Activated T-cell treated with anti-CD3 and anti-CD28 coated beads, Interleukin-2, amount 50 U/mL, for 24 hours (primary cell): ENCODE data around the gene PROC.
"Not testable (repeated sequence)": the region's sequence is repeated elsewhere in the genome, so short reads cannot be mapped to it uniquely, and the experiment has no call there.

Experiments
- DNase-seq: peaks from one replicate; pipeline ENCODE4 v3.0.0-alpha.2; 2020
- H3K27ac Mint-ChIP-seq: 2 replicates; pipeline ENCODE4 v1.8.0; 2020; ENCODE audit warnings: mild to moderate bottlenecking, mixed read lengths
- H3K27me3 Mint-ChIP-seq: 2 replicates; pipeline ENCODE4 v1.8.0; 2020; ENCODE audit warnings: mixed read lengths
- H3K36me3 Mint-ChIP-seq: 2 replicates; pipeline ENCODE4 v1.8.0; 2020; ENCODE audit warnings: low read depth, mixed read lengths
- H3K4me1 Mint-ChIP-seq: 2 replicates; pipeline ENCODE4 v1.8.0; 2020; ENCODE audit warnings: low read depth, mixed read lengths
- H3K4me3 Mint-ChIP-seq: 2 replicates; pipeline ENCODE4 v1.8.0; 2020; ENCODE audit warnings: mild to moderate bottlenecking, moderate library complexity, mixed read lengths
- H3K9me3 Mint-ChIP-seq: 2 replicates; pipeline ENCODE4 v1.8.0; 2020; ENCODE audit warnings: mixed read lengths

The PROC gene

DNA sequence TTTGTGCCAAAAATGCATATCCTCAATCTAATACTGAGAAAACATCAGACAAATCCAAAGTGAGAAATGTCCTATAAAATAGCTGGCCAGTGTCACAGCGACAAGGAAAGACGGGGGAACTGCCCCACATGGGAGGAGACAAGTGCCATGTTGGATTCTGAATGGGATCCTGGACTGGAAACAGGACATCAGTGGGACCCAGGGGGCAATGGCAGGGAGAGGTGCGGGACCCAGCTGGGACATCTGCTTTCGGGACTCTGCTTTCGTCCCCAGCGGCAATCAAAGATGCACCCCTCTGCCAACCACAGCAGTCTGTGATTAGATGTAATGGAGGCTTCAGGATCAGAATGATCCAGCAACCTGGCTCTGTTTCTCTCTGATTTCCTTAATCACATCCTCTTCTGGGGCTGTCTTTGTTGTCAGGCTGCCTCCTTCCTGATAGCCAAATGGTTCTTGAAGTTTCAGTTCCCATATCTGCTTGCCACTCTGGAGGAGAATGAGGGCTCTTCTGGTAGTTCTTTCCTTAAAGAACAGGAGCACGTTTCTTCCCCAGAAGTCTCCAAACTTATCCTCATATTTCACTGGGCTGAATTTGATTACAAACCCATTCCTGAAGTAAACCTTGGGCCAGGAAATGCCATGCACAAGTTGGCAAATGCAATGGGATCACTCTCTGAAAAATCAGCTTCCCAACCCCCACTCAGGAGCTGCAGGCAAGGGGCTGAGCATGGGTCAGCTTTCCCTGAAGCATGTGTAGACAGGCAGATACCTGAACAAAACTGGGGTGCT, 13.6 kb upstream of the PROC start:
- DNase-seq = no peak
- Mint-ChIP-seq H3K27ac (no peak overlapping the region), H3K36me3 (no peaks in the 10 kb centered on the region), H3K4me3 (no peak overlapping the region), H3K27me3 (peaks cover 3% of the 10 kb centered on the region), H3K4me1 (peaks cover 27% of the 10 kb centered on the region), H3K9me3 (no peaks in the 10 kb centered on the region)

DNA sequence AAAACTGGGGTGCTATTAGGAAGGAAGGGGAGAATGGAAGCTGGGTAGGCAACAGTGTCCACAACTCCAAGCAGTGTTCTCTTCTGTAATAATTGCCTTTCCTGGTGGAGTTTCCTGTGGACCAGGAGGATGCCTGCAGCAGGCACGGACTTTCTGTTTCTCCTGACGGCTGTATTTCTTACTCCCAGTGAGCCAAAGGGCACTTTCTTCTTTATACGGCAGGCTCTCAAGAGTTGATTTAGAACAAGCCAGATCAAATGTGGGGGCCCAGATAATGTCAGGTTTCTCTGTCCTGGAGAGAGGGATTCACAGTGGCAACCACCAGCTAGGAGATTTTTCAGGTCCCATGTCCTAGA, 13.0 kb upstream of the PROC start:
- no peak overlapping the region for H3K27ac Mint-ChIP-seq
- no peaks in the 10 kb centered on the region for H3K9me3 Mint-ChIP-seq
- H3K4me1 Mint-ChIP-seq = peaks cover 33% of the 10 kb centered on the region

DNA sequence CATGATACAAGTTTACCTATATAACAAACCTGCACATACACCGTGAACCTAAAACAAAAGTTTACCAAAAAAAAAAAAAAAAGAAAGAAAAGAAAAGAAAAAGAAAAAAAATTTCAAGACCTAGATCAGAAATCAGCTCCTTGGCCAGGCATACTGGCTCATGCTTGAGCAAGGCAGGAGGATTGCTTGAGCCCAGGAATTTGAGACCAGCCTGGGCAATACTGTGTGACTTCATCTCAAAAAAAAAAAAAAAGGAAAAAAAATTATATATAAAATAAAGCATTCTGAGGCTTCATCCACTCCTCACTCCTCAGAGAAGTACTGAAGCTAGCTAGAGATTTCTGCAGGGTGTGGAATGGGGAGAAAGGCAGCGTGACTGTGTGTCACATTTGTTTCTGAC, 11.8 kb upstream of the PROC start:
- no peak for DNase-seq
- Mint-ChIP-seq H3K27me3 (peaks cover 3% of the 10 kb centered on the region), H3K36me3 (no peaks in the 10 kb centered on the region), H3K27ac (no peak overlapping the region), H3K4me3 (no peak overlapping the region), H3K4me1 (peaks cover 41% of the 10 kb centered on the region), H3K9me3 (no peaks in the 10 kb centered on the region)

More for the DNA sequence above, 13.0 kb upstream of the PROC start:
- DNase-seq = no peak
- Mint-ChIP-seq H3K36me3 (no peaks in the 10 kb centered on the region), H3K27me3 (peaks cover 3% of the 10 kb centered on the region), H3K4me3 (no peak overlapping the region)

DNA sequence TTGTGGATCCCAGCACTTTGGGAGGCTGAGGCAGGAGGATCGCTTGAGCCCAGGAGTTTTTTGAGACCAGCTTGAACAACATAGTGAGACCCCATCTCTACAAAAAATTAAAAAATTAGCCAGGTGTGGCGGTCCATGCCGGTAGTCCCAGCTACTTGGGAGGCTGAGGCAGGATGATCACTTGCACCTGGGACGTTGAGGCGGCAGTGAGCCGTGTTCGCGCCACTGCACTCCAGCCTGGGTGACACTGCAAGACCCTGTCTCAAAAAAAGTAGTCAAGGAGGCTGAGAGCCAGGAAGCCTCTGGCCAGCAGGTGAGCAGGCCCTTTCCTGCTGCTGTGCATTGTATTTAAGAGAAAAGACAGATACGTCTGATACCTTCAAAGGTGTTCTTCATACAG, 11.1 kb upstream of the PROC start:
- no peak for DNase-seq
- Mint-ChIP-seq H3K4me3 (no peak overlapping the region), H3K36me3 (no peaks in the 10 kb centered on the region), H3K4me1 (peaks cover 41% of the 10 kb centered on the region), H3K9me3 (no peaks in the 10 kb centered on the region), H3K27ac (peak overlapping the region; percentile 33), H3K27me3 (peaks cover 3% of the 10 kb centered on the region)

DNA sequence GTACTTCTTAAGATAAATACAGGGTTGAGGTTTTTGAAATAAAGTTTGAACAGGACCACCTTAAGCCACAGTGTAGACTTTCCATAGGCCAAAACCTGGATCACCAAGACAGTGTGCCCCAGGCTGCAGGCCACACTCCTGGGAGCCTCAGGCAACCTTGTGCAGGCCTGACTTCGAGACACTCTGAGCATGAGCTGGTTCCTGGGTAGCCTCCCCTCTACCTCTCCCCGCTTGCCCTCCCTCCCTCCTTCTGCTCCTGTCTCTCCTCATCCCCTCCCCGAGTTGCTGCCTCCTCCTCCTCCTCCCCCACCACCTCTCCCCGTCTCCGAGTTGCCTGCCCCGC, 10.6 kb upstream of the PROC start:
- H3K4me3 Mint-ChIP-seq = peak overlapping the region; percentile 12
- peaks cover 39% of the 10 kb centered on the region for H3K4me1 Mint-ChIP-seq
- H3K36me3 Mint-ChIP-seq = no peaks in the 10 kb centered on the region
- H3K9me3 Mint-ChIP-seq = no peaks in the 10 kb centered on the region
- DNase-seq = no peak
- H3K27me3 Mint-ChIP-seq = peaks cover 3% of the 10 kb centered on the region
- H3K27ac Mint-ChIP-seq = no peak overlapping the region

DNA sequence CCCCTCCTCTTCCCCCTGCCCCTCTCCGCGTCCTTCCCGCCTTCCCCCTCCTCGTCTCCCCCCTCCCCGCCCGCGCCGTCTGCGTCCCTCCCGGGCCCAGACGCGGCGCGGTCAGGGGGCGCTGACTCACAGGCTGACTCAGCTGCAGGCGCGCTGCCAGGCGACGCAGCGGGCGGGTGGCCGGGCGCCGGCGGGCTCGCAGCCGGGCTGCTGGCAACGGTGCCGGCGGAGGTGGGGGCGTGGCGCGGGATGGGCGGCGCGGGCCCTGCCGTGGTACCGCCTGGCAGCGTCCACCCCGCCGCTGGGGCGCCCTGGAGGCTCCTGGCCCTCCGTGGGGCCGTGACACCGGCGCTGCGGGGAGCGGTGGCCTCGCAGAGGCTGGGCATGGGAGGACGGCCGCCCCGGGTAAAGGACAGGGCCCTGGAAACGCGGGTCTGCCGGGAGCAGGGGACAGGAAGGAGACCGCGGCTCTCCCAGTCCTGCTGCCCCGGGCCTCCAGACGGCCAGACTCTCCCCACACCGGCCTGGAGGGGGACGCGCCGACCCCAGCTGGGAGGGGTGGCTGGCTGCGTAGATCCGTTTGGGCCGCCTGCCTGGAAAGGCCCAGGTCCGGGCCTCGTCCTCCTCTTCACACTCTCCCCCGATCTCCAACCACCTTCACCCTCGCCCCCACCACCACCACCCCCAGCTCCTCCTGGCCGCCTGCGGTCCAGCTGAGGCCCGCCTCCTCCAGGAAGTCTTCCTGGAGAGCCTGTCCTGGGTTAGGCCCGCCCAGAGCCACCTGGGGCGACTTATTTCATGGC, 10.0 kb upstream of the PROC start:
- peak; percentile 93 for DNase-seq
- Mint-ChIP-seq H3K36me3 (no peaks in the 10 kb centered on the region), H3K4me1 (peaks cover 38% of the 10 kb centered on the region), H3K4me3 (peak overlapping the region; percentile 35), H3K27me3 (peaks cover 3% of the 10 kb centered on the region), H3K9me3 (no peaks in the 10 kb centered on the region), H3K27ac (no peak overlapping the region)

DNA sequence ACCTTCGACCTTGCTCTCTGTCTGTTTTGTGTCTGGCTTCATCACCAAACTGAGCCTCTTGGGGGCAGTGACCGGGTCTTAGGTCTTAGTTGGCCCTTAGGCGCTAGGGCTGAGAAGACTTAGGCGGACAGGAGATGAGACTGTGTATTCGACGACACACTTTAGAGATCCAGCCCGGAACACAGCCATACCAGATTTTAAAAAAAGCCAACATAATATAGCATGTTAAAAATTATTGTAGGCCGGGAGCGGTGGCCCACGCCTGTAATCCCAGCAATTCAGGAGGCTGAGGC, 9.5 kb upstream of the PROC start:
- Mint-ChIP-seq H3K4me1 (peaks cover 40% of the 10 kb centered on the region), H3K4me3 (peak overlapping the region; percentile 35), H3K9me3 (no peaks in the 10 kb centered on the region), H3K36me3 (no peaks in the 10 kb centered on the region), H3K27me3 (peaks cover 2% of the 10 kb centered on the region), H3K27ac (no peak overlapping the region)
- DNase-seq = no peak

DNA sequence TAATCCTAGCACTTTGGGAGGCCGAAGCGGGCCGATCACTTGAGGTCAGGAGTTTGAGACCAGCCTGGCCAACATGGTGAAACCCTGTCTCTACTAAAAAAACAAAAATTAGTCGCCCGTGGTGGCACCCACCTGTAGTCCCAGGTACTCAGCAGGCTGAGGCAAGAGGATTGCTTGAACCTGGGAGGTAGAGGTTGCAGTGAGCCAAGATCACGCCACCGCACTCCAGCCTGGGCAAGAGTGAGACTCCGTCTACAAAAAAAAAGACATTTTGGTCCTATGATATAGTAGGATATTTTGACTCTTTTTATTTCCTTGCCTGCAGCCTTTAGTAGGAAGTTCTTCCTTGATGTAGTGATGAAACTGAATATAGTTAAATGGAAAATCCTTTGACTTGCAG, 8.5 kb upstream of the PROC start:
- Mint-ChIP-seq H3K4me1 (peaks cover 43% of the 10 kb centered on the region), H3K27ac (peak overlapping the region; percentile 96)
- not testable (repeated sequence) for H3K27me3 Mint-ChIP-seq, H3K36me3 Mint-ChIP-seq, DNase-seq, H3K9me3 Mint-ChIP-seq, H3K4me3 Mint-ChIP-seq

- H3K27ac Mint-ChIP-seq = peak overlapping the region; percentile 96
- H3K4me3 Mint-ChIP-seq = peak overlapping the region; percentile 62
- H3K36me3 Mint-ChIP-seq = no peaks in the 10 kb centered on the region
- H3K9me3 Mint-ChIP-seq = no peaks in the 10 kb centered on the region
- peaks cover 10% of the 10 kb centered on the region for H3K27me3 Mint-ChIP-seq
- DNase-seq = no peak
- H3K4me1 Mint-ChIP-seq = peaks cover 48% of the 10 kb centered on the region
These were observed 7.2 kb upstream of the PROC start for GRCh38 chr2:127410871-127411652.

DNA sequence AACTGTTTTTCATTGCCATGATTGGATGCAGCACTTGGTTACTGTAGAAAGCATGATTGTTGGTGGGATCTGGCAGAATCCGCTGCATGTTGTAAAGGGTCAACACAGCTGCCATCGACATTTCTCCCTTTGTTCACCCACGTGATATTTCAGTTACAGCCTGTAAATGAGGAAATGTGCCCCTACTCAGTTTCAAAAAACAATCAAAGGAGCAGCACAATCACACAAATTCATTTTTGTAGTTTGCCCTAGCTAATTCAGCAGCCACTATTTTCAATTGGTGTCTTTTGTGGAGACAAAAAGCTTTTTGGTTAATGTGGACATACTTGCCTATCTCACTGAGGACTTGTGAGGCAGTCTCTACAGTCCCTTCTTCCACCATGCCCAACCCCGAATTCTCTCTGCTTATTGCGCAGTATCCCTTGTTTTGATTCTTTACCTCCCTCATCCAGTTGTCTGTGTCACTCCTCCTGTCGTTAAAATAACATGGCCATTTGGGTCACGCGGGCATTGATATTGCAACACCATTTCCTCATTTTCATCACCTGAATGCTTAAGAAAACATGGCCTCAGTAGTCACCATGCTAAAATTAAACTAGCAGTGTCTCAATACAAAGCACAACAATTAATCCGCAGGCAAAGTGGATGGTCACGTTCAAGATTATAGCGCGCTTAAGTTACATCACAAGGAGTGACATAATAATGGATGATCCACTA, 6.4 kb upstream of the PROC start:
- no peaks in the 10 kb centered on the region for H3K9me3 Mint-ChIP-seq
- H3K27me3 Mint-ChIP-seq = peaks cover 10% of the 10 kb centered on the region
- H3K36me3 Mint-ChIP-seq = no peaks in the 10 kb centered on the region
- peak overlapping the region; percentile 96 for H3K27ac Mint-ChIP-seq
- peak overlapping the region; percentile 62 for H3K4me3 Mint-ChIP-seq
- no peak for DNase-seq
- peaks cover 55% of the 10 kb centered on the region for H3K4me1 Mint-ChIP-seq

GRCh38 chr2:127413200-127413599, 5.0 kb upstream of the PROC start:
- no peaks in the 10 kb centered on the region for H3K9me3 Mint-ChIP-seq
- peaks cover 21% of the 10 kb centered on the region for H3K27me3 Mint-ChIP-seq
- H3K27ac Mint-ChIP-seq = no peak overlapping the region
- H3K4me1 Mint-ChIP-seq = peaks cover 54% of the 10 kb centered on the region
- H3K4me3 Mint-ChIP-seq = no peak overlapping the region
- DNase-seq = no peak
- H3K36me3 Mint-ChIP-seq = no peaks in the 10 kb centered on the region

DNA sequence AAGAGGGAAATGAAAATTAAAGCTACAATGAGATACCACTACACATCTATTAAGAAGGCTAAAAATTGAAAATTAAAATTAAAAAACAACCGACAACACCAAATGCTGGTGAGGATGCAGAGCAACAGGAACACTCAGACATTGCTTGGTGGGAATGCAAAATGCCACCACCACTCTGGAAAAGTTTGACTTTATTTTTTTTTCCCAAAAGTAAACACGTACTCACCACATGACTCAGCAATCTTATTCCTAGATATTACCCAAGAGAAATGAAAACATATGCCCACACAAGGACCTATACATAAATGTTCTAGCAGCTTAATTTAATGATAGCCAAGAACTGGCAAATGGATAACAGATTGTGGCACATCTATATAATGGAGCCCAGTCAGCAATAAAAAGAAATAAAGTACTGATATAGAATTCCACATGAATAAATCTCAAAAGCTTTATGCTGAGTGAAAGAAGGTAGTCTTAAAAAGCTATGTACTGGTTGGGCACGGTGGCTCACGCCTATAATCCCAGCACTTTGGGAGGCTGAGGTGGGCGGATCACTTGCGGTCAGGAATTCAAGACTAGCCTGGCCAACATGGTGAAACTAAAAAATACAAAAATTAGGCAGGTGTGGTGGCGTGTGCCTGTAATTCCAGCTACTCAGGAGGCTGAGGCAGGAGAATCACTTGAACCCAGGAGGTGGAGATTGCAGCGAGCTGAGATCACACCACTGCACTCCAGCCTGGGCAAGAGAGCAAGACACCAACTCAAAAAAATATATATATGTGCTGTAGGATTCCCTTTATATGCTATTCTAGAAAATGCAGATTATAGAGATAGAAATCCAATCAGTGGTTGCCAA, 4.2 kb upstream of the PROC start:
- Mint-ChIP-seq H3K4me3 (no peak overlapping the region), H3K4me1 (peaks cover 50% of the 10 kb centered on the region), H3K27ac (no peak overlapping the region), H3K27me3 (peaks cover 23% of the 10 kb centered on the region), H3K36me3 (no peaks in the 10 kb centered on the region), H3K9me3 (no peaks in the 10 kb centered on the region)
- no peak for DNase-seq

DNA sequence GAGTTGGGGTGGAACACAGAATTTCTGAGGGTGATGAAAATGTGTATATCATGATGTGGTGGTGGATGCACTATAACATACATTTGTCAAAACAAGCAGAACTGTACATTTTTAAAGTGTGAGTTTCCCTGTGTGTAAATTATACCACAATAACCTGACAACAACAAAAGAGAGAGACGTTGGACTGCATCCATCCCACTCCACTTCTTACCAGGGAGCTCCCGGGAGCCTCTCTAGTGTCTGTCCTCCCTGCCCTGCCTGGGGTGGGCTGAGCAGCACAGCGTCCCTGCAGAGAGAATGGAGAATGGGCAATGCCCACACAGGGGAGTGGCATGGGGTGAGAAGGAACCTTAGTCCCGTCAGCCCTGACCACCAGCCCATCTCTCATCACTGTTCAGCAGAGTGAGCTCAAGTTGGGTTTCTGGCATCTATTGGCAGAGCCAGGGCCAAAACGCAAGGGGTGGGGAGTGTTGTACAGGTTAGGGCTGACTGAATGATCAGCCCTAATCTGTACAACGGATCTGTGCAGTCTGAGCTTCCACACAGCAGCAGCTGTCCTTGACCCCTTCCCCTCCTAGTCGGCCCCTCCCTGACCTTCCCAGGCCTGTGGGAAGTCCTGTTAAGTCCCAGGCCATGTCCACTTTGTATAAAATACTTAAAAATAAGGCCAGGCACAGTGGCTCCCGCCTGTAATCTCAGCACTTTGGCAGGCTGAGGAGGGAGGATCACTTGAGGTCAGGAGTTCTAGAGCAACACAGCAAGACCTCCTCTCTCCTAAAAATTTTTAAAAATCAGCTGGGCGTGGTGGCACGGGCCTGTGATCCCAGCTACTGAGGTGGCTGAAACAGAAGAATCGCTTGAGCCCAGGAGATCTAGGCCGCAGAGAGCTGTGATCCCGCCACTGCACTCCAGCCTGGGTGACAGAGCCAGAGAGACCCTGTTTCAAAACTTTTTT, 3.3 kb upstream of the PROC start:
- no peak overlapping the region for H3K27ac Mint-ChIP-seq
- H3K4me3 Mint-ChIP-seq = no peak overlapping the region
- H3K4me1 Mint-ChIP-seq = peaks cover 46% of the 10 kb centered on the region
- H3K9me3 Mint-ChIP-seq = no peaks in the 10 kb centered on the region
- H3K36me3 Mint-ChIP-seq = no peaks in the 10 kb centered on the region
- H3K27me3 Mint-ChIP-seq = peaks cover 23% of the 10 kb centered on the region
- no peak for DNase-seq
